Measurements from ENCODE around the gene BICRA.

- TF ChIP-seq CTCF (IDR thresholded peaks at IDR 0.05; ENCODE audit: poor library complexity) (no peak), EZH2phosphoT487 (IDR thresholded peaks at IDR 0.05; ENCODE audit: low read depth, severe bottlenecking, unreplicated experiment) (no peak)
Observed at GRCh38 chr19:47675859-47676258, 66.9 kb downstream of the BICRA start.

Measured in hepatocyte (in vitro differentiated cells).